Right lobe of liver (tissue), 6 donors: ENCODE results near the gene SLC6A11. TPM values are rescaled to one million over a fixed set of nuclear protein-coding genes. Genes with fewer than 3 reads are reported as not detected.

Experiments used
- ATAC-seq, 4 donors: fragments of 200-7000 bp; cut with Tn5 transposase; one replicate each; pipeline ENCODE4 v1.9.1; 2020; ENCODE audit warnings: mild to moderate bottlenecking in 4 of 4, moderate library complexity in 4 of 4
- DNase-seq, 3 donors: peaks; one replicate each; pipeline ENCODE4 v3.0.0-alpha.2; 2020
- H3K27ac ChIP-seq, 3 donors: fragments of 200-600 bp; one replicate each; pipeline ENCODE4 v1.8.0; 2022
- H3K27me3 ChIP-seq, 2 donors: fragments of 200-600 bp; one replicate each; pipeline ENCODE4 v1.8.0; 2022
- H3K36me3 ChIP-seq, 4 donors: fragments of 200-600 bp; sonication (generic) in 1 of 4; one replicate each; pipeline versions ENCODE4 v1.5.1 to v1.8.0; 2017 to 2022; ENCODE audit warnings: control low read depth in 1 of 4
- H3K4me1 ChIP-seq, 4 donors: fragments of 200-600 bp; sonication (generic) in 1 of 4; one replicate each; pipeline versions ENCODE4 v1.5.1 to v1.8.0; 2017 to 2022; ENCODE audit warnings: control low read depth in 1 of 4
- H3K4me3 ChIP-seq, 3 donors: fragments of 200-600 bp; one replicate each; pipeline ENCODE4 v1.8.0; 2022
- H3K9me3 ChIP-seq, 4 donors: fragments of 200-600 bp; sonication (generic) in 1 of 4; one replicate each; pipeline versions ENCODE4 v1.5.1 to v1.8.0; 2017 to 2022; ENCODE audit warnings: control low read depth in 1 of 4
- CTCF ChIP-seq, 4 donors: fragments of 200-600 bp in 3 of 4; fragments of 450-650 bp in 1 of 4; IDR thresholded peaks; one replicate each; pipeline versions ENCODE4 v1.5.1 to v1.8.0; 2016 to 2022; ENCODE audit warnings: antibody characterized with exemption in 4 of 4, mild to moderate bottlenecking in 2 of 4
- POLR2A ChIP-seq: fragments of 450-650 bp; IDR thresholded peaks from one replicate; pipeline ENCODE4 v1.6.1; 2017; ENCODE audit warnings: antibody characterized with exemption, mild to moderate bottlenecking
- WGBS: methylation state at CpG from one replicate; pipeline ENCODE4 v1.1.6; 2018; ENCODE audit warnings: low coverage, low lambda C conversion rate; ENCODE audit not compliant: insufficient coverage; ENCODE audit errors: missing lambda C conversion rate; 5-methylcytosine and 5-hydroxymethylcytosine counted together
- intact Hi-C, 2 donors: fragments of 100-400 bp; cut with DNase I; formaldehyde crosslinking; loops; one replicate each; pipeline versions ENCODE4 v1.11.2 to v1.14.1; 2022
- total RNA-seq, 6 experiments: library from RNA; depleted of rRNA in 2 of 6; stranded (reverse); fragments of >200 nt in 2 of 6; fragmentation: NEBNext Ultra II Directional in 3 of 6; extraction: Animal tissue kit (Norgen Biotek cat#: 25700) in 3 of 6; gene quantifications; one replicate each; pipeline versions ENCODE4 v1.1.0 to v1.2.4, GENCODE V29; 2016 to 2023
- donor health status: DM: no; HTN: yes; CAD: no.
- donor health status: DM: no; HTN: no; CAD: no.
- donor health status: DM: no; HTN: no; CAD: no.
- donor health status: DM: no; HTN: yes; CAD: no.
- donor health status: DM: no; HTN: yes; CAD: no.

SLC6A11 gene
- total RNA-seq, 6 experiments from 2014 or later = 0.06 to 0.42 (median 0.12) TPM; not detected in 1

GRCh38 chr3:10815487-10815886 lies 541 bp upstream of the SLC6A11 start:
- intact Hi-C loops = no loop called here
- no peaks in the 10 kb centered on the region for H3K4me1 ChIP-seq
- DNase-seq (no peak), ATAC-seq (no peak)
- no peaks in the 10 kb centered on the region for H3K36me3 ChIP-seq
- 72% methylated on average over 4 of the region's 10 CpGs for WGBS
- no peaks in the 10 kb centered on the region for H3K9me3 ChIP-seq
- H3K27me3 ChIP-seq = peaks cover 0 to 11% of the 10 kb centered on the region in 2 donors
- TF ChIP-seq POLR2A (no peak), CTCF (IDR thresholded peaks at IDR 0.05) (no peak)
- H3K4me3 ChIP-seq = no peak overlapping the region
- H3K27ac ChIP-seq = no peak overlapping the region

GRCh38 chr3:10816863-10817253 lies 830 bp downstream of the SLC6A11 start:
- no peak overlapping the region for H3K4me3 ChIP-seq
- no peaks in the 10 kb centered on the region for H3K4me1 ChIP-seq
- no peak overlapping the region for H3K27ac ChIP-seq
- intact Hi-C loops = no loop called here
- DNase-seq (no peak), ATAC-seq (no peak)
- no peaks in the 10 kb centered on the region for H3K36me3 ChIP-seq
- WGBS = 58% methylated on average over 4 of the region's 10 CpGs
- no peaks in the 10 kb centered on the region for H3K9me3 ChIP-seq
- TF ChIP-seq CTCF (IDR thresholded peaks at IDR 0.05) = no peak
- no peak for TF ChIP-seq POLR2A
- H3K27me3 ChIP-seq = peaks cover 0 to 11% of the 10 kb centered on the region in 2 donors

GRCh38 chr3:10817506-10817905 lies 1.5 kb downstream of the SLC6A11 start:
- TF ChIP-seq POLR2A = no peak
- no peak for TF ChIP-seq CTCF (IDR thresholded peaks at IDR 0.05)
- no peaks in the 10 kb centered on the region for H3K36me3 ChIP-seq
- intact Hi-C loops = no loop called here
- WGBS = 44% methylated on average over 8 of the region's 11 CpGs
- no peak overlapping the region for H3K27ac ChIP-seq
- H3K27me3 ChIP-seq = peaks cover 0 to 11% of the 10 kb centered on the region in 2 donors
- no peaks in the 10 kb centered on the region for H3K9me3 ChIP-seq
- no peak overlapping the region for H3K4me3 ChIP-seq
- DNase-seq (no peak), ATAC-seq (no peak)
- no peaks in the 10 kb centered on the region for H3K4me1 ChIP-seq

- no peak for TF ChIP-seq CTCF (IDR thresholded peaks at IDR 0.05)
- TF ChIP-seq POLR2A = no peak
- DNase-seq (no peak), ATAC-seq (no peak)
- H3K27ac ChIP-seq = no peak overlapping the region
- no peaks in the 10 kb centered on the region for H3K9me3 ChIP-seq
- H3K36me3 ChIP-seq = no peaks in the 10 kb centered on the region
- no peak overlapping the region for H3K4me3 ChIP-seq
- H3K27me3 ChIP-seq = no peaks in the 10 kb centered on the region
- no peaks in the 10 kb centered on the region for H3K4me1 ChIP-seq
- intact Hi-C loops = no loop called here
- 86% methylated on average over 4 of the region's 5 CpGs for WGBS
Observed at GRCh38 chr3:10822055-10822454, 6.0 kb downstream of the SLC6A11 start.
